Medulla oblongata (tissue), 1 donor: ENCODE results near the gene DMRT2.

ENCODE experiments used
- DNase-seq: peaks from one replicate; pipeline ENCODE4 v3.0.0-alpha.2; 2015; ENCODE audit errors: extremely low spot score

The DMRT2 gene

DNA sequence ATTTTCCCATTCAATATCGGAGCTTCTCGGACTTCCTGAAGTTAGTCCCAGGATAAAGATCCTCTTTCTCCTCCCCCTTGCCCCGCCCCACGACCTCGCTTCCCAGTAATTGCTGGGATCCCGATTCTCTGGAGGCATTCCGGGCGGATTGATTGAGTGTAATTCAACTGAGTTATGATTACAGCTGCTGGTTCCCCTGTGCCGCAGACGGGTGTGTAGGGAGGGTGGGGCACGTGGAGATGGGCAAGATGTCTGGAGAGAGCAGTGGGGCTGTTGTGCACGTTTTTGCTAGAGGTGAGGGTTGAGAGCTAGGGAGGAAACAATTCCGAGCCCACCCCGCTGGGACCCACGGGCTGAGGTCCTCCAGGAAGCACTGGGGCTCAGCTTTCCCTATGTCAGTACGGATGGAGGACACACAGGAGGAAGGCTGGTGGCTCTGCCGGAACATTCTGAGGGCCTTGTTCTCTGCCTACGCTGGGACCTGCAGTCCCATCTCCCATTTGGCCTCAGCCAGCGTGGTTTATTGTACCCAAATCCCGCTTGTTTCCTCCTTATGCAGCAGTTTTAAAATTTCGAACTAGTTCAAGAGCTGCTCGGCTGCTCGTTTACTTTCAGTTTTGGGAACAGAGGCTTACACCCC, 2.4 kb upstream of the DMRT2 start:
- no peak for DNase-seq

DNA sequence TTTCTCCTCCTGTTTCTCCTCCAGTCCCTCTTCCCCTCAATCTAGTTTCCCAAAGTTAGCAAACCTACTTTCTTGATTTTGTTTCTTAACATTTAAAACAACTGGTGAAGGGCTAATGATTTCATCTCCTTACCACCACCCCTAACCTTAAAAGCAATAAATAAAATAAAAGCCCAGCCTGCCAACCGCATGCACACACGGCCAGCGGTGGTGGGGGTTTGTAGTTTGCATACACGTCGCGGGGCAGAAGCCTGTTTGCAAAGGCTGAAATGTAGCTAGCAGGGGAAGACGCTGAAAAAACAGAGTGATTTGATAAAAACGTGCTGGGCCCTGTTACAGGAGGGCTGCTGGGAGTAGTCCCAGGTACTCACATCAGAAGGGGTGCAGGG, 1.9 kb upstream of the DMRT2 start:
- no peak for DNase-seq

DNA sequence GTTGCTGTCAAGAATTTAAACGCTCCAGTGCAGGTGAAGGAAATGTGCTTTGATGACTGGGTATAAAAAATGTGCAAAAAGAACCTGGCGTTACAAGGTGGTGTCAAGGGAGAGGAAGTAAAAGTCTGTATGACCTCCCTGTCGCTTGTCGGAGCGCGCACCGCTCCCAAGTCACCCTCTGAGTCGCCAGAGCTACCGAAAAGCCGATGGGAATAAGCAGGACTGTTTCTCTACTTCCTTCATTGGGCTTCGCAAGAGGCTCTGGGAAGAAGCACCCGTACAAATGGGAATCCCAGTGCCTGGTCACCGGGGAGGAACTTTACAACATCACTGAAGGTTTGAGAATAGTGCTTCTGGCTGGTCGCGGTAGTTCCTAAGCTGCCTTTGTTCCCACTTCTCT, 1.3 kb upstream of the DMRT2 start:
- DNase-seq, result no peak

DNA sequence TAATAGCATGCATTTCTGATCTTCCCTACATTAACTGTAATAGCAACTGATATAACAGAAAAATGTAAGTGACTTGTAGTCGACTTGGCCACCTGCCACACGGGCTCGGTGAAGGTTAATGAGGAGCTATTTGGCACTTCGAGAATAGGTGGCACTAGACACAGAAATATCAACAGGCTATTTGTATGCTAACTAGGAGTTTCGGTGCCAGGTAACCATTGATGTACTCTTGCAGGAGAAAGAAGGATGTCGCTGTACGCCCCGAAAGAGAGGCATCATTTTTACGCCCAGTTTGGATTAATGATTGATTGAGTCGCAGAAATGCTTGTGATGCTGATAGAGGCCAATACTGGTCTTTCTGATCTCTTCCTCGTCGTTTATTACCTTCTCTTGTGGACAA, 516 bp upstream of the DMRT2 start:
- no peak for DNase-seq

DNA sequence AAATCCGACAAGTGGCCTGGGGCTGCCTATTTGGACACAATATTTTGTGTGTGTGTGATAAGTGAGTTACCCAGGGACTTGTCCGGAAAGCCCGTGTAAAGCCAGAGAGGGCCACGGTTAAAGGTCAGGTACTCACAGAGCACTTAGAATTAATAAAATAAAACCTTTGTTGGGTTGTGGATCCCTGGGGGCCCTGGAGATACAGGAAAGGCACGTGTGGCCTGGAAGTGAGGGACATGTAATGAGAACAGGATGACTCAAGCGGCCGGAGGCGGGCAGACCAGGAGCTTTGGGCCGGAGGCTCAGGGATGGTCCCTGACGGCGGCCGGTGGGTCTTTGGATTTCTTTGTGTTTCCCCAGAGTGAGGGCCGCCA, 1.0 kb downstream of the DMRT2 start:
- no peak for DNase-seq

DNA sequence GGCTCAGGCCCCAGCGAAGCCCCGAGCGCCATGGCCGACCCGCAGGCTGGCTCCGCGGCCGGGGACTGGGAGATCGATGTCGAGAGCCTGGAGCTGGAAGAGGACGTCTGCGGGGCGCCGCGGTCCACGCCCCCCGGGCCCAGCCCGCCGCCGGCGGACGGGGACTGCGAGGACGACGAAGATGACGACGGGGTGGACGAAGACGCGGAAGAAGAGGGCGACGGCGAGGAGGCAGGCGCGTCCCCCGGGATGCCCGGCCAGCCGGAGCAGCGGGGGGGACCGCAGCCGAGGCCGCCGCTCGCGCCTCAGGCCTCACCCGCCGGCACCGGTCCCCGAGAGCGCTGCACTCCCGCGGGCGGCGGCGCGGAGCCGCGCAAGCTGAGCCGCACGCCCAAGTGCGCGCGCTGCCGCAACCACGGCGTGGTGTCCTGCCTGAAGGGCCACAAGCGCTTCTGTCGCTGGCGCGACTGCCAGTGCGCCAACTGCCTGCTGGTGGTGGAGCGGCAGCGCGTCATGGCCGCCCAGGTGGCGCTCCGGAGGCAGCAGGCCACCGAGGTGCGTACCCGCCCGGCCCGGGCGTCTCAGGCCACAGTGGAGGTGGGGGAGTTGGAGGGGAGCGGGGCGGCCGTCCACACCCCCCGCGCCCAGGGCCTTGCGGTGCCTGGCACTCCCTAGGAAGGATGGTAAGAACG, 1.6 kb downstream of the DMRT2 start:
- peak; percentile 60 for DNase-seq

DNA sequence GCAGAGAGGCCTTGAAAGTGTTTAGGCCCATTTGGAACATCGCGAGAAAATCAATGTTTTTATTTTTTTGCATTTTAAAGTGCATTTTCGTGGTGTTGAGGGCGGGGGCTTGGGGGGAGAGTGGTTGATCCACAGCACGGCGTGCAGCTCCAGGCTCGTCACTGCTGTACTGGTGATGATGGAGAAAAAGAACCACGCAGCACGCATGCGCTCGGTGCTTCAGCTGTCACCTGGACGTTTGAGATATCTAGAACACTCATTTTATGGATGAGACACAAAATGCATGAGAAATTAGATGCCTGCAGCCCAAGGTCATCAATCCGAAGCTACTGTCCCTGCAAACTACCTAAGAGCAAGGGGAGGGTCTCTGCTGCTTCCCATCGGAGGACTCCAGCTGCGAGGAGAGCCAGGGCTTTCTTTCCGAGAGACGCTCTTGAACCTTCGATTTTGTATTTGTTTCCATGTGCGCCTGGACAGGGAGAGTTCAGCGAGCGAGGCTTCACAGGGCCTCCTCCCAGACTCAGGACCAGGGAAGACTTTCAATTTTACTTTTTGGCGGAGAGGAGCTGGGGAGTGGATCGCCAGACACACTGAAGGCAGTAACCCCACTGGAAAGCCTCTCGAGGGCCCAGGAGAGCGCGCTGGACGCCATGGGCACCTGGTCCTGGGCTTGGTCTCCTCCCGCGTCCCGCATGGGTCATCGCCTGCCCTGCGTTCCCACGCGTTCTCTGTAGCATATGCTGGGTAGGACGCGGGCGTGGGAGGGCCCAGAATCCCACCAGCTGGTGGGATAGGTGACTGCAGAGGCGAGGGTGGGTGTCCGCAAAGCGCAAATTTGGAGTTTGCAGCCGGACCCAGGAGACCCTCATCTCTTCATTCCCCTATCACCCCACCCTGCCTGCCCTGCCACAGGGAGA, 2.5 kb downstream of the DMRT2 start:
- DNase-seq, result no peak

DNA sequence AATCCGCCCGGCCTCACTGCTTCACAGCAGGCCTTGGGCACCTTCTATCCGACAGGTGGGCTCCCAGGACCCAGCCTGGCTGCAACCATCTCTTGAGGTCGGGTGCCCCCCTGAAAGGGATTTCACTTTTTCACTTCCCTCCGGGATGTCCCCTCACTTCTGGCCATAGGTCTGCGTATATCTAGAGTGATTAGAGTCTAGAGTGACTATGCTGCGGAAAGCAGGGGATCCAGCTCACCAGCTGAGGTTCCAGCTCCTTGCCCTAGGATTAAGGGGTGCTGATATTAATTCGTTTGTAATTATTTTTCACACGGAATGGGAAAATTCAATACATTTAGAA, 3.1 kb downstream of the DMRT2 start:
- DNase-seq, result no peak

DNA sequence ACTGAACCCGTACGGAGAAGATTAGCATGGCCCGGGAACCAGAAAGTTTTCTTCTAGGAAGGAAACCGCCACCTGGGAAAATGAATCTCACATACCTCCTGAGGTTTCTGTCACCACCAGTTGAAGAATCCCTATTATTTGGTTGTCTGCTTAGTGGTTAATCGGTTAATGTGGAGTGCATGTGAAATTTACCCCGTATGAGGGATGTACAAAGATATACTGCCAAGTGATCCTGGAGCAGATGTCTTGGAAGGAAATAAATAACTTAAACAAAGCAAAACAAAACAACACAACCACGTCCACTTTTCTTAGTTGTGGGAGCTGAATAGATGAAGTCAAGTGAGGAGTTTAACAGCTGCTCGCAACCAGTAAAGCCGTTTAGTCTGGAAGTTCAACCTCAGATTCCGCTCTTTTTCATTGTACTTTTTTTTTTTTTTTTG, 3.8 kb downstream of the DMRT2 start:
- no peak for DNase-seq

DNA sequence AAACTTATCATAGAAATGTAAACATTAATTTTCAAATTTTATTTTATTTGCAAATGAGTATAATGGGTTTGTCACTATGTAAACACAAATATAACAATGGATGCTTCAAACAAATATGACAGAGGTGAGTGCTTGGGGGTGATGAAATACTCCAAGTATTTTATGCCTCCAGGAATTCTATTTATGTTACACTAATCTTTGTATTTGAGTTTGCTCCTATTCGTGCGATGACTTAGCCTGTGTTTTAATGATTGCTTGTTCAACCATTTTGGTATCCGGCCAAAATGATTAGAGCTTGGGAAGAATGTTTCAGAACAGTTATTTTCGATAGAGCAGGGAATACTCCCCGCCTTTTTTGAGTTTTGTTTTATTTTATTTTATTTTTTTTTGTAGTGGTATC, 5.0 kb downstream of the DMRT2 start:
- no peak for DNase-seq

DNA sequence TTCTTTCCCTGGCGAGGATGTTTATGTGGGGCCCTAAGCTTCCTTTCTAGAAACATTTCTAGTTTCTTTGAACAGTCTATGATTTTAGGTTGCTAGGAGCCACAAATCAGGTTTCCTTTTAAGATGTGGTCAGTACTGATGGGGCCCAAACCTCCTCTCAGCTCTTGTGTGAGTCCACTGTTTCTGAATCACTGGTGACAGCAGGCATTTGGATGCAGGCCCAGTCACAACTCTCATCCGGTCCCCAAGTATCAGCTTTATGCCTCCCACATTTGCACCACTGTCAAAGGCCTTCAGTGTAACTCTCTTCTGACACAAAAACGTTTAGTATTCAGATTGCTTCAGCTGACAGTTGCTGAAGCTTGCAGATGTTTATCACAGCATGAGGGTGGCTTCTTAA, 7.8 kb downstream of the DMRT2 start:
- DNase-seq, result peak; percentile 94

DNA sequence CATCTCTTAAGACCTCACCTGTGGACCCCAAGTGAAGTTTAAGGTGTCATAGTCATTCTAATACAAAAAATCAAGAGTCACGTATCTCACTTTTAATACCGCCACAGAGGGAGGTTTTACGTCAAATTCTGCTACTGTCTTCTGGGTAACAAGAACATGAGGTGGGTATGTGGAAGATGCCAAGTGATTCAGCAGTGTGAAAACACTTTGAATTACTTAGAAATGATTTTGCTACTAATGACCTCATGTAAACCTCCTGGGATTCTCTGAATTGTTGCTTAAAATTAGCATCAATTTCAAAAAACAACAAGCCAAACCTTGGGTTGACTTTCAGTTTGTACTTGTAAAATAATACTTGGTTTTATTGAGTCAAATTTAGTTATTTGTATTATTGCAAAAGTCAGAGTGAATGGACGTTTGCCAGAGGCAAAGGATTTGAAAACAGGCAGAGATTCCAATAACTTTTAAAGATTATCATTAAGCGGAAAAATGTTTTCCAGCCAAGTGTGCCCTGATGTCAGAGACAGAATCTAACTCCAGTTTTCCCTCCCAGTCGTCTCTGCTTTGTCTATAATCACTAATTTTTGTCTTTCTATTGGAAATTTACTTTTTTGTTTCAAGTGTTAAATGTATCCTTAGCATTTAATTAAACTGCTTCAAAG, 8.8 kb downstream of the DMRT2 start:
- no peak for DNase-seq

DNA sequence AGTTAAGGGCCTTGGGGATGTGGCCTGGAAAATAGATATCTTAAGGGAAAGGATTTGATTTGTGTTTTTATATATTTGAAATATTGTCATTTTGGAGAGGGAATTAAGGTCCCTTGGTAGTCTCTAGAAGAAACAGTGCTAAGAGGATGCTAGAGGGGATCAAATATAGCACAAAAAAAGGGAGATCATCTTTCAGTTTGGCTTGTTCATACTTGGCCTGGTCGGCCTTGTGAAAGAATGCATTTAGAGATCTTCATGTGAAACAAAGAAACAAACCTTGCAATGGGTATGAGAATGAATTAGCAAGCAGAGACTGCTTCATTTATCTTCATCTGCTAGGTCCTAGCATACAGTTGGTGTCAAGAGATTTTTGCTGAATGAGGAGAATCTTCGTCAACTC, 15.0 kb downstream of the DMRT2 start:
- no peak for DNase-seq

DNA sequence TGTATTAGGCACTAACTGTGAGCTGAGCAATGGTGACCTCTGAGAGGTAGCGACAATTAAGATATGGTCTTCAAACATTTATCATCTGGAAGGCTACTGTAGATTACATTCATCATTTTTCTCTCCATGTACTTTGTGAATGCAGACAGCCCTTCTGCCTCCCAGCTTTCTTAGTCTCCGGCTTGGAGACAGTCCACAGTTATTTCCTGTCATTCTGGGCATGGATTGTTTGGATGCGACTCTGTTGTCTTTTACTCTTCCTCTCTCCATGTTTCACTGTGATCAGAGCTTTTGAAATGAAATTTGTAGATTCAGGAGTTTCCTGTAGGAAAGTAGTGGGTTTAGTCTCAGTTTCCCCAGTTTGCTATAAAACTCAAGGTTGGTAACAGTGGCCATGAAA, 20.5 kb downstream of the DMRT2 start:
- no peak for DNase-seq

DNA sequence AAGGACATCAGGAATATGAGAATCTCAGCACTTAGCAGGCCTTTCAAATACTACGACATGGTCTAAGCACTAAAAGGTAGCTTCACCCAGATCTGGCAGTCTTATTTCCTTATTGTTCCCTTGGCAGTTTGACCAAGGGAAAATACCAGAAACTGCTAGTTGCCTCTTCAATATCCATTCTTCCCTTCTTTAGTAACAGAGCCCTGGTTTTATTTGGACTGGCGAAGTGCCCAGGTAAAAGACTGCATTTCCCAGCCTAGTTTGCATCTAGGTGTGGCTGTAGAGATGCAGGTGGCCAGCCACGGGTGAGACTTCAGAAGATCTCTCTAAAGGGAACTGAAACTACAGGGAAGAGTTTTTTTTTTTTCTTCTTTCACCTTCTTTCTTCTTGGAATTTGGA, 21.6 kb downstream of the DMRT2 start:
- no peak for DNase-seq

DNA sequence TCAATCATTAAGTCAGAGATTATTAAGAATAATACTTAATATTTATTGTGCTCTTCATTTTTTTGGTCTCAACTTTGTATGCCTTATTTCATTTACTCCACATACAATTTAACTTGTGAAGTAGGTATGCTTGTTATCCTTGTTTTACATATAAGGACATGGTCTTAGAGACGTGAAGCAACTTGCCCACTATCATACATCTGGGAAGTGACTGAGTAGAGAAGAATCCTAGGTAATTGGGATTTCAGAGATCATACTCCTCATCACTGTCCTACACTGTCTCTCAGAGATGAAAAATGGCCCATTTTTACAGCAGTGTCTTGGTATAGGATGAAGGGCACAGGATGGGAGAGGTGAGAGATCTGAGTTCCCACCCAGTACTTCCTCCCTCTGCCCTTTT, 23.3 kb downstream of the DMRT2 start:
- no peak for DNase-seq

DNA sequence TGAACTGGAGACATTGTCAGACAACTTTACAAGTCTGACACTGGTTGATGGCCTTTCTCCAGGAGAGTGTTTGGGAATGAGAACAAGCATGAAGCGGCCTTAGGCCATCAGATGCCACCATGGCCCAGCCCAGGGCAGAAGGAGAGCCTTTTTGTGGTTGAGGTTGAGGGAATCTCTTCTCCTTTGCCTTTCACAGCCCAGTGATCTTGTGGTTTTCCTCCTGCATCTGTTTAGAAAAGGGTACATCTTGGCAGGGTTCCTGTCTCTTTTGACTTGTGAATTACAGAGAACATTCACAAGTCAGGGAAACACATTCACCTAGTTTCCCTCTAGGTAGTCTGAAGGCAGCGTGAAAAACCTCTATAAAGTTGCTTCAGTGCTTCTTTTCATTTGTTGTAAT, 27.5 kb downstream of the DMRT2 start:
- no peak for DNase-seq

DNA sequence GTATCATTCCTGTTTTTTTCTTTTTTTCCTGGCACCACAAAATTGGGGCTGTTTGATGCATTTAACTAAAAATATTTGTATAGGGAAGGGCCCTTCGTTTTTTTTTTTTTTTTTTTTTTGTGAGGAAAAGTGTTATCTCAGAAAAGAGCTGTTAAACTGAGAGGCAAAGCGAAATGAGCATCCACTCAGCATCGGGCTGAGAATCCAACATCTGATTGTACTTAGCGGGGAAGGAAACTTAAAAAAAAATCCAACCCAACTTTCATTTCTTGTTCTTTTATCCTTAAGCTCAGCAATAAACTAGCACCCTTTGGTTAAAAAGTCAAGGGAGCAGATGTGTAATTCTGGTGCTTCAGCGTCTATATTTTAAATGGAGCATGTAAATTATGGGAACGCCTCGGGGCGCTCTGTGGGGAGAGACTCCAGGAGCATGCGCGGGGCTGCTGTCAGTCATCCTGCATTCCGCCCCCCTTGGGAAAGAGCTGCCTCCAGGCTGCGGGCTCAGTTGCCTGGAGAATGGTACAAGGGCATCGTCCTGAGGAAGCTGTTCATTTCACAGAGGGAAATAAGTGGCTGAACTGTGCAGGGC, 33.3 kb downstream of the DMRT2 start:
- DNase-seq, result peak; percentile 79

DNA sequence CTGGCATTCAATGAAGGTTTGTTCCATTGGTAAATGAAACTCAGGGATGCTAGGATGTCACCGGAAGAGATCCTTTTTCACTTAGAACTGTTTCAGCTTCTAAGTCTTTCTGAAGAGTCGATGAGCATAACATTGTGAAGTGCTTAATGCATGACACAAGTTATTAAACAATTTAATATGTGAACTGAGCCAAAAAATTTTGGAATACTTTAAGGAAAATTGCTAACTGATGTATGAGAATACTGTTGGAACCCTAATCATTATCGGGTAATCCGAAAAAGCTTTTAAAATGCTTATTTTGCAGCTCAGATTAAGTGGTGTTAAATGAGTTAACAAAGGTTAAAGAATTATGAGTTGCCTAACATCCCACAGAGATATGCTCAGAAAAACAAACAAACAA, 34.9 kb downstream of the DMRT2 start:
- DNase-seq, result no peak

DNA sequence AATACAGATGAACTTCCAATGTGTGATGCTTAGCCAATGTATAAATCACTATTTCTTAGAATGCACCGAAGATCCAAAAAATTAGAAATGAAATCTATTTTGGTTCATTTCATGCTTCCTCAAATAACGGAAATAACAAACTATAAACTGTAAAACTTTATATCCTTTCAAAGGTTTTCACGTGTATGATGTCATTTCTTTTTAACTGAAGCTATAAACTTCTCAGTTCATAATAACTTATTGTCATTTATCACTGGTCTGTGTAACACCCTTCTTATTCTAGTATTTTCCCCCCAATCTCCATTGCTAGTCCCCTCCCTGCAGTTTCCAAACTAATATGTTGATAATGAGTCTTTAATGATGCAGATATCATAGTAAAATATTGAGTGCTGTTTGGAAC, 36.4 kb downstream of the DMRT2 start:
- no peak for DNase-seq

DNA sequence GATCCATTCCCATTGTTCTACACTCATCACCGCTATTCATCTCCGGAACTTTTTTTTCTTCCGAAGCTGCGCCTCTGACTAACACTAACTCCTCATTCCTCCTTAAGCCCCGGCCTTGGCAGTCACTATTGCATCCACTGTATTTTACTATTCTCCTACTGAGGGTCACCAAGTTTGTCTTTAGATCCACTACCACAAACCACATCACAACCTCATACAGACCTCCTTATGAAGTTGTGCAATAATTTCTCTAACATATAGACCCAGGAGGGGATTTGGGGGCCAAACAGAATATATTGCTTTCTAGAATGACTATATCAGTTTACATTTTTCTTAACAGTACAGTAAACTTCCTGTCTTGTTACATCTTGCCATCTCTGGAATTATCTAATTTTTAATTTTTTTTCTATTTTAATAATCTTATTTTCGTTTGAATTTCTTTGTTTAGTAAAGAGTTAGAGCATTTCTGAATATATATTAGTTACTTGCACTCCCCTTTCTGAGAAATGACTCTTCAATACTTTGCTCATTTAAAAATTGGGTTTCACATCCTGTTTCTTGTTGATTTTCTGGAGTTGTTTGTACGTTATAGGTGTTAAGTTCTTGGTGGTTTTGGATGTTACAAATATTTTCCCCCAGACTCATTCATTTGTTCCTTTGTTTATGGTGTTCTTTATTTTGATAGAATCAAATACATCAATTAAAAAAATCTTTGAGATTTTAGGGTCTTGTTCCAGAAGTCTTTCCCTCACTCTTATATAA, 37.1 kb downstream of the DMRT2 start:
- no peak for DNase-seq
